Upper lobe of left lung (tissue), 4 donors: ENCODE measurements around the gene DPP9.

Experiments
- CTCF ChIP-seq, 6 experiments: fragments of 450-650 bp in 4 of 6; fragments of 200-600 bp in 2 of 6; sonication (generic) in 2 of 6; IDR thresholded peaks; one replicate each; pipeline ENCODE4 v1.5.1; 2016 to 2019; ENCODE audit warnings: antibody characterized with exemption in 6 of 6
- POLR2A ChIP-seq, 4 donors: fragments of 450-650 bp; IDR thresholded peaks; one replicate each; pipeline ENCODE4 v1.5.1; 2016 to 2017; ENCODE audit warnings: antibody characterized with exemption in 4 of 4, mild to moderate bottlenecking in 2 of 4
- POLR2AphosphoS5 ChIP-seq, 2 donors: sonication (generic); formaldehyde crosslinking; IDR thresholded peaks; one replicate each; pipeline ENCODE4 v1.5.1; 2017; ENCODE audit warnings: antibody characterized with exemption in 2 of 2

- TF ChIP-seq POLR2A (IDR thresholded peaks at IDR 0.05) (no peak), CTCF (IDR thresholded peaks at IDR 0.05) (no peak), POLR2AphosphoS5 (IDR thresholded peaks at IDR 0.05) (no peak)
Observed at GRCh38 chr19:4738734-4739133, 15.1 kb upstream of the DPP9 start.
